ENCODE measurements around the gene IGSF3. TPM values are rescaled to one million over a fixed set of nuclear protein-coding genes. Genes with fewer than 3 reads are reported as not detected.

The IGSF3 gene
- total RNA-seq, 2 donors from 2014 or later: 21.4 to 30.6 TPM

GRCh38 chr1:116531917-116532316 is 135.6 kb downstream of the IGSF3 start:
- Histone ChIP-seq H3K4me1 (no peaks in the 10 kb centered on the region), H3K27ac (no peak overlapping the region), H3K9ac (ENCODE audit: low read depth in 2 of 2, low read length in 2 of 2) (no peak overlapping the region), H3K36me3 (no peaks in the 10 kb centered on the region), H3K9me3 (no peaks in the 10 kb centered on the region), H3K27me3 (no peaks in the 10 kb centered on the region), H3K4me3 (no peak overlapping the region)
- intact Hi-C loops (cut with DNase I): no loop called here
- no peak for DNase-seq
- no peak for TF ChIP-seq CTCF (IDR thresholded peaks at IDR 0.05)

GRCh38 chr1:116529681-116530080 is 137.9 kb downstream of the IGSF3 start:
- Histone ChIP-seq H3K9ac (ENCODE audit: low read depth in 2 of 2, low read length in 2 of 2) (no peak overlapping the region), H3K36me3 (no peaks in the 10 kb centered on the region), H3K4me1 (no peaks in the 10 kb centered on the region), H3K4me3 (no peak overlapping the region), H3K9me3 (no peaks in the 10 kb centered on the region), H3K27me3 (no peaks in the 10 kb centered on the region), H3K27ac (no peak overlapping the region)
- intact Hi-C loops (cut with DNase I): no loop called here
- DNase-seq: no peak
- no peak for TF ChIP-seq CTCF (IDR thresholded peaks at IDR 0.05)

- intact Hi-C loops (cut with DNase I): no loop called here
- Histone ChIP-seq H3K27ac (no peak overlapping the region), H3K9me3 (no peaks in the 10 kb centered on the region), H3K4me3 (no peak overlapping the region), H3K4me1 (no peaks in the 10 kb centered on the region), H3K27me3 (no peaks in the 10 kb centered on the region), H3K9ac (ENCODE audit: low read depth in 2 of 2, low read length in 2 of 2) (no peak overlapping the region), H3K36me3 (no peaks in the 10 kb centered on the region)
- TF ChIP-seq CTCF (IDR thresholded peaks at IDR 0.05): no peak
- DNase-seq: no peak
These were observed 138.3 kb downstream of the IGSF3 start for GRCh38 chr1:116529199-116529631.

GRCh38 chr1:116528329-116529083 is 139.0 kb downstream of the IGSF3 start:
- no peaks in the 10 kb centered on the region for H3K36me3 ChIP-seq
- no peaks in the 10 kb centered on the region for H3K9me3 ChIP-seq
- H3K27me3 ChIP-seq: no peaks in the 10 kb centered on the region
- intact Hi-C loops (cut with DNase I): no loop called here
- H3K27ac ChIP-seq: no peak overlapping the region
- no peak for DNase-seq
- H3K4me1 ChIP-seq: no peaks in the 10 kb centered on the region
- no peak for TF ChIP-seq CTCF (IDR thresholded peaks at IDR 0.05)
- no peak overlapping the region for H3K9ac ChIP-seq (ENCODE audit: low read depth in 2 of 2, low read length in 2 of 2)
- H3K4me3 ChIP-seq: no peak overlapping the region

GRCh38 chr1:116525440-116525839 is 142.1 kb downstream of the IGSF3 start:
- H3K36me3 ChIP-seq: no peaks in the 10 kb centered on the region
- no peak for DNase-seq
- H3K27me3 ChIP-seq: no peaks in the 10 kb centered on the region
- H3K4me1 ChIP-seq: no peaks in the 10 kb centered on the region
- H3K9ac ChIP-seq (ENCODE audit: low read depth in 2 of 2, low read length in 2 of 2): no peak overlapping the region
- intact Hi-C loops (cut with DNase I): no loop called here
- H3K4me3 ChIP-seq: no peak overlapping the region
- H3K9me3 ChIP-seq: no peaks in the 10 kb centered on the region
- TF ChIP-seq CTCF (IDR thresholded peaks at IDR 0.05): no peak
- no peak overlapping the region for H3K27ac ChIP-seq

Small RNA genes within 50 kb of the gene (microRNA-seq; reads per million reads assigned to microRNA genes)
- gene MIR320B1 (not detected), gene MIR548AC (not detected)

Other genes starting within 250 kb of the IGSF3 start
- gene CD58, start 96.7 kb downstream of the IGSF3 start, total RNA-seq: 10 to 100 TPM; 16.1 to 25.9 TPM
- gene CD2, start 86.7 kb upstream of the IGSF3 start, total RNA-seq: 1 to 10 TPM; 2.9 to 3.8 TPM
- 10 to 100 TPM; 94.9 TPM for gene PTGFRN, start 242.2 kb upstream of the IGSF3 start, total RNA-seq